HepG2 (cell line): ENCODE measurements around the gene VEPH1. TPM values are rescaled to one million over a fixed set of nuclear protein-coding genes. Genes with fewer than 3 reads are reported as not detected.

Experiments
- ATAC-seq: fragments of 200-7000 bp; cut with Tn5 transposase; 3 replicates; pipeline ENCODE4 v1.9.1; 2020; ENCODE audit warnings: mild to moderate bottlenecking, moderate library complexity
- BruUV-seq: library from RNA; stranded (reverse); fragments of 400-500 nt; replicated peaks from 2 replicates; lab custom pipeline; 2021; lab: Mats Ljungman, UMichigan
- CTCF ChIA-PET: fragments of 300-600 bp; formaldehyde crosslinking; extraction: SDS; loops from one replicate; lab custom pipeline; 2021; ENCODE audit warnings: low total read pairs, inconsistent platforms, low intra/inter-chr PET ratio; lab: Yijun Ruan, JAX
- POLR2A ChIA-PET: fragments of 350-600 bp; sonication (Branson Sonifier 250); formaldehyde crosslinking; loops from one replicate; lab custom pipeline; 2020; ENCODE audit warnings: antibody characterized with exemption, inconsistent platforms; lab: Yijun Ruan, JAX
- DNase-seq: peaks from one replicate; pipeline ENCODE4 v3.0.0-alpha.2; 2015; ENCODE audit warnings: low spot score
- FAIRE-seq: peaks from 3 replicates; lab custom pipeline; 2011; peaks lifted over from hg19 to GRCh38; lab: Jason Lieb, UNC
- H2AFZ ChIP-seq: one replicate; pipeline ENCODE4 v1.6.1; 2011; ENCODE audit warnings: low read length, inconsistent platforms
- H3K27ac ChIP-seq: fragments of 300-600 bp; 3 replicates; pipeline ENCODE4 v1.8.0; 2011; ENCODE audit warnings: mixed run types, mild to moderate bottlenecking, mixed read lengths, low read length, inconsistent platforms; ENCODE audit not compliant: insufficient read depth; ENCODE audit errors: extremely low read length
- H3K27me3 ChIP-seq, 2 experiments: fragments of 200-600 bp in 1 of 2; 2 replicates in 1 of 2; 3 replicates in 1 of 2; pipeline versions ENCODE4 v1.6.0 to v1.8.0; 2011; ENCODE audit warnings: low read length in 2 of 2, mild to moderate bottlenecking in 2 of 2, moderate library complexity in 2 of 2, inconsistent platforms in 1 of 2; ENCODE audit not compliant: insufficient read depth in 2 of 2, control insufficient read depth in 1 of 2
- H3K36me3 ChIP-seq, 2 experiments: fragments of 200-600 bp in 1 of 2; replicated peaks in 1 of 2; 2 replicates in 1 of 2; 3 replicates in 1 of 2; pipeline versions ENCODE4 v1.5.1 to v1.8.0; 2011; ENCODE audit warnings: low read length in 2 of 2, inconsistent platforms in 1 of 2; ENCODE audit not compliant: insufficient read depth in 2 of 2, control insufficient read depth in 1 of 2
- H3K4me1 ChIP-seq: 2 replicates; pipeline ENCODE4 v1.5.1; 2012; ENCODE audit warnings: low read length, inconsistent platforms; ENCODE audit not compliant: insufficient read depth
- H3K4me2 ChIP-seq: 2 replicates; pipeline ENCODE4 v1.6.0; 2011; ENCODE audit warnings: low read depth, low read length, inconsistent platforms
- H3K4me3 ChIP-seq, 3 experiments: fragments of 200-600 bp in 1 of 3; sonication (generic), shearing (Covaris generic) in 1 of 3; replicated peaks in 1 of 3; 2 replicates each; pipeline ENCODE4 v1.5.1; 2011 to 2016; ENCODE audit warnings: low read length in 3 of 3, inconsistent platforms in 2 of 3, low read depth in 2 of 3, mild to moderate bottlenecking in 2 of 3, control low read depth in 1 of 3, mixed read lengths in 1 of 3; ENCODE audit not compliant: insufficient read depth in 1 of 3
- H3K79me2 ChIP-seq: one replicate; pipeline ENCODE4 v1.6.1; 2011; ENCODE audit warnings: low read length, inconsistent platforms; ENCODE audit not compliant: insufficient read depth
- H3K9ac ChIP-seq: 2 replicates; pipeline ENCODE4 v1.6.0; 2011; ENCODE audit warnings: mild to moderate bottlenecking, low read depth, low read length, inconsistent platforms; ENCODE audit not compliant: insufficient read depth
- H3K9me3 ChIP-seq: 2 replicates; pipeline ENCODE4 v1.5.1; 2012; ENCODE audit warnings: mild to moderate bottlenecking, low read length
- H4K20me1 ChIP-seq: 2 replicates; pipeline ENCODE4 v1.6.0; 2011; ENCODE audit warnings: inconsistent platforms, mild to moderate bottlenecking, low read length, moderate library complexity; ENCODE audit not compliant: insufficient read depth
- CCDC6 ChIP-seq: sonication (generic); formaldehyde crosslinking; IDR thresholded peaks from 2 replicates; pipeline ENCODE4 v1.8.1; 2022; ENCODE audit warnings: mild to moderate bottlenecking, missing genetic modification reagents, moderate library complexity
- DMTF1 ChIP-seq: sonication (generic); formaldehyde crosslinking; IDR thresholded peaks from 2 replicates; pipeline ENCODE4 v1.4.0; 2020; ENCODE audit warnings: mild to moderate bottlenecking, missing genetic modification reagents
- EHMT2 ChIP-seq: fragments of 200-600 bp; sonication (generic); IDR thresholded peaks from 2 replicates; pipeline ENCODE4 v1.7.0; 2017; ENCODE audit warnings: antibody characterized with exemption, low read depth, low read length, borderline replicate concordance
- ESRRA ChIP-seq: sonication (generic); formaldehyde crosslinking; IDR thresholded peaks from 2 replicates; pipeline ENCODE4 v1.5.1; 2020; ENCODE audit warnings: mild to moderate bottlenecking, low read depth, missing genetic modification reagents
- FOXO1 ChIP-seq: sonication (generic); formaldehyde crosslinking; IDR thresholded peaks from 2 replicates; pipeline ENCODE4 v1.4.0; 2020; ENCODE audit warnings: missing genetic modification reagents
- GABPB1 ChIP-seq: IDR thresholded peaks from 2 replicates; pipeline ENCODE4 v1.6.1; 2016; ENCODE audit warnings: mild to moderate bottlenecking, missing genetic modification reagents, moderate library complexity, missing compliant biosample characterization
- HNRNPK ChIP-seq: fragments of 200-400 bp; formaldehyde crosslinking; IDR thresholded peaks from 2 replicates; pipeline ENCODE4 v1.6.1; 2018; ENCODE audit warnings: low read length, low read depth, moderate library complexity, mild to moderate bottlenecking; ENCODE audit not compliant: poor library complexity, severe bottlenecking
- IKZF4 ChIP-seq: sonication (generic); formaldehyde crosslinking; IDR thresholded peaks from 2 replicates; pipeline ENCODE4 v1.5.1; 2020; ENCODE audit warnings: borderline replicate concordance, mild to moderate bottlenecking, low read depth, missing genetic modification reagents; ENCODE audit errors: not compliant biosample characterization
- LBX2 ChIP-seq: sonication (generic); formaldehyde crosslinking; IDR thresholded peaks from 2 replicates; pipeline ENCODE4 v1.5.0; 2020; ENCODE audit warnings: missing genetic modification reagents, mild to moderate bottlenecking, borderline replicate concordance
- NCOA1 ChIP-seq: sonication (generic); formaldehyde crosslinking; IDR thresholded peaks from 2 replicates; pipeline ENCODE4 v1.9.0; 2021; ENCODE audit warnings: missing genetic modification reagents
- NCOA5 ChIP-seq: sonication (generic); formaldehyde crosslinking; IDR thresholded peaks from 2 replicates; pipeline ENCODE4 v1.4.0; 2020; ENCODE audit warnings: missing genetic modification reagents
- NR2F6 ChIP-seq, 2 experiments: IDR thresholded peaks; 2 replicates each; pipeline ENCODE4 v1.6.1; 2016; ENCODE audit warnings: antibody characterized with exemption in 1 of 2, mild to moderate bottlenecking in 1 of 2
- RELA ChIP-seq: sonication (generic); formaldehyde crosslinking; IDR thresholded peaks from 2 replicates; pipeline ENCODE4 v1.4.0; 2020; ENCODE audit warnings: missing genetic modification reagents
- TOPORS ChIP-seq: sonication (generic); formaldehyde crosslinking; IDR thresholded peaks from 2 replicates; pipeline ENCODE4 v1.8.0; 2023; ENCODE audit warnings: mild to moderate bottlenecking, missing genetic modification reagents
- XBP1 ChIP-seq: sonication (generic); formaldehyde crosslinking; IDR thresholded peaks from 2 replicates; pipeline ENCODE4 v1.5.0; 2020; ENCODE audit warnings: missing genetic modification reagents
- ZFP37 ChIP-seq: sonication (generic); formaldehyde crosslinking; IDR thresholded peaks from 2 replicates; pipeline ENCODE4 v1.4.0; 2020; ENCODE audit warnings: missing genetic modification reagents, borderline replicate concordance
- ZNF143 ChIP-seq: sonication (generic); formaldehyde crosslinking; IDR thresholded peaks from 2 replicates; pipeline ENCODE4 v1.4.0; 2020; ENCODE audit warnings: missing genetic modification reagents
- ZNF839 ChIP-seq: sonication (generic); formaldehyde crosslinking; IDR thresholded peaks from 2 replicates; pipeline ENCODE4 v1.4.0; 2020; ENCODE audit warnings: missing genetic modification reagents, mild to moderate bottlenecking, borderline replicate concordance
- WGBS: methylation state at CpG from one replicate; pipeline ENCODE4 v1.1.6; 2017; ENCODE audit warnings: low lambda C conversion rate; 5-methylcytosine and 5-hydroxymethylcytosine counted together
- in situ Hi-C: cut with HindIII; loops from 2 replicates; pipeline ENCODE4 v1.10.0; 2017; ENCODE audit warnings: low pct_unique_long_range_greater_than_20kb; ENCODE audit not compliant: extremely low pct_ligation_motif_present
- intact Hi-C: fragments of 100-400 bp; cut with micrococcal nuclease; formaldehyde crosslinking; loops from one replicate; pipeline ENCODE4 v1.10.0; 2022; ENCODE audit not compliant: unreplicated experiment
- polyA plus RNA-seq, 8 experiments: library from polyadenylated mRNA; depleted of rRNA in 3 of 8; stranded (reverse) in 7 of 8; unstranded in 1 of 8; fragments of >200 nt; fragmentation: Illumina TruSeq in 4 of 8; extraction: Trizol in 4 of 8; gene quantifications; 2 replicates each; pipeline versions ENCODE4 v1.2.1 to v1.2.3, GENCODE V29; 2011 to 2016; ENCODE audit warnings: low read depth in 4 of 8, missing spikeins in 1 of 8, mixed read lengths in 1 of 8; ENCODE audit not compliant: insufficient read depth in 1 of 8
- total RNA-seq, 5 experiments: library from RNA; depleted of rRNA; stranded (reverse); fragments of >200 nt; fragmentation: Illumina TruSeq; extraction: Trizol; gene quantifications; 2 replicates each; pipeline ENCODE4 v1.2.3, GENCODE V29; 2016; ENCODE audit warnings: low read depth in 1 of 5

Gene VEPH1
- total and polyA plus RNA-seq, 2 of the 13 experiments (the other 11 are each of a cell fraction or from before 2014, with no cell fraction given) = not detected

GRCh38 chr3:157275832-157276231 is 227.4 kb downstream of the VEPH1 start:
- ChIA-PET CTCF (no interaction called here), POLR2A (no interaction called here)
- BruUV-seq = no TSS peak
- FAIRE-seq (no peak), ATAC-seq (no peak), DNase-seq (no peak)
- no peak overlapping the region for H3K4me3 ChIP-seq
- H3K27me3 ChIP-seq = 0 out of 5 replicates have a peak, but pooled peaks cover 0 to 3% of the 10 kb centered on the region in 2 experiments
- no peaks in the 10 kb centered on the region for H3K79me2 ChIP-seq
- no peak overlapping the region for H3K4me2 ChIP-seq
- no peak overlapping the region for H3K9ac ChIP-seq
- intact Hi-C loops (no loop called here), in situ Hi-C loops (no loop called here)
- 0% methylated on average over 2 of the region's 2 CpGs for WGBS
- H4K20me1 ChIP-seq = no peaks in the 10 kb centered on the region
- no peaks in the 10 kb centered on the region for H3K4me1 ChIP-seq
- H3K9me3 ChIP-seq = no peaks in the 10 kb centered on the region
- no peak overlapping the region for H2AFZ ChIP-seq
- H3K36me3 ChIP-seq = no peaks in the 10 kb centered on the region
- TF ChIP-seq ZFP37 (CRISPR knock-in tag) (no peak), NCOA5 (CRISPR knock-in tag) (no peak), RELA (CRISPR knock-in tag) (no peak), DMTF1 (CRISPR knock-in tag) (no peak), NCOA1 (CRISPR knock-in tag) (no peak)
- no peak overlapping the region for H3K27ac ChIP-seq

- DNase-seq (no peak), FAIRE-seq (no peak), ATAC-seq (no peak)
- ChIA-PET CTCF (no interaction called here), POLR2A (no interaction called here)
- no peak overlapping the region for H3K4me2 ChIP-seq
- H3K4me3 ChIP-seq = no peak overlapping the region
- H4K20me1 ChIP-seq = no peaks in the 10 kb centered on the region
- in situ Hi-C loops = no loop called here
- H3K4me1 ChIP-seq = no peaks in the 10 kb centered on the region
- no peak overlapping the region for H3K9ac ChIP-seq
- no peaks in the 10 kb centered on the region for H3K36me3 ChIP-seq
- no TSS peak for BruUV-seq
- H3K9me3 ChIP-seq = no peaks in the 10 kb centered on the region
- no peaks in the 10 kb centered on the region for H3K79me2 ChIP-seq
- 0 out of 5 replicates have a peak, but pooled peaks cover 0 to 3% of the 10 kb centered on the region in 2 experiments for H3K27me3 ChIP-seq
- H2AFZ ChIP-seq = no peak overlapping the region
- H3K27ac ChIP-seq = no peak overlapping the region
- 2% methylated on average over 2 of the region's 2 CpGs for WGBS
- intact Hi-C loops = no loop called here
- TF ChIP-seq IKZF4 (CRISPR knock-in tag) (no peak), LBX2 (CRISPR knock-in tag) (no peak), ZNF143 (no peak), HNRNPK (no peak), NR2F6 (IDR thresholded peaks at IDR 0.05) (no peak), NR2F6 (CRISPR knock-in tag; IDR thresholded peaks at IDR 0.05) (no peak), CCDC6 (CRISPR knock-in tag) (no peak), GABPB1 (CRISPR knock-in tag) (no peak), ZNF839 (no peak), ESRRA (CRISPR knock-in tag) (no peak), EHMT2 (no peak), XBP1 (no peak), FOXO1 (CRISPR knock-in tag) (no peak), TOPORS (CRISPR knock-in tag) (no peak)
Measured at GRCh38 chr3:157274644-157275137, 228.5 kb downstream of the VEPH1 start.
